ENCODE measurements around the gene SORBS1. TPM values are rescaled to one million over a fixed set of nuclear protein-coding genes. Genes with fewer than 3 reads are reported as not detected.

SORBS1 gene
- total and polyA plus RNA-seq, 12 donors: 140 to 1,253 (median 1,042) TPM

GRCh38 chr10:95374597-95375209 is 186.5 kb downstream of the SORBS1 start:
- H3K9me3 ChIP-seq: no peaks in the 10 kb centered on the region
- H3K27ac ChIP-seq: peak overlapping the region in 5 of 10 donors; percentile 4 to 72 (median 17)
- DNase-seq (peak; percentile 69 to 86), ATAC-seq (peak; percentile 78 to 93 (median 88))
- peaks cover 19 to 61% (median 31%) of the 10 kb centered on the region in 9 donors for H3K4me1 ChIP-seq
- no peaks in the 10 kb centered on the region for H3K27me3 ChIP-seq
- TF ChIP-seq CTCF (IDR thresholded peaks at IDR 0.05): peak; percentile 93 to 97 (median 95)
- intact Hi-C loops (cut with DNase I): loop anchor here in 9 of 10 donors (1.0 to 10.0 kb wide), 8 partner anchors 43 to 228 kb away; no protein-coding TSS in a partner anchor
- 10% methylated on average over 5 of the region's 5 CpGs for WGBS, 2 donors
- peaks cover 0 to 88% (median 21%) of the 10 kb centered on the region in 9 donors for H3K36me3 ChIP-seq
- no peak overlapping the region for H3K4me3 ChIP-seq

GRCh38 chr10:95373660-95374059 is 187.5 kb downstream of the SORBS1 start:
- DNase-seq (no peak), ATAC-seq (no peak)
- no peaks in the 10 kb centered on the region for H3K9me3 ChIP-seq
- H3K27ac ChIP-seq: no peak overlapping the region
- no peak for TF ChIP-seq CTCF (IDR thresholded peaks at IDR 0.05)
- no peak overlapping the region for H3K4me3 ChIP-seq
- peaks cover 0 to 86% (median 16%) of the 10 kb centered on the region in 9 donors for H3K36me3 ChIP-seq
- H3K27me3 ChIP-seq: no peaks in the 10 kb centered on the region
- peaks cover 19 to 58% (median 31%) of the 10 kb centered on the region in 9 donors for H3K4me1 ChIP-seq
- intact Hi-C loops (cut with DNase I): loop anchor here in 8 of 10 donors (1.0 to 10.0 kb wide), 5 partner anchors 51 to 229 kb away; no protein-coding TSS in a partner anchor

GRCh38 chr10:95364342-95364741 is 196.8 kb downstream of the SORBS1 start:
- H3K27ac ChIP-seq: peak overlapping the region in 1 of 10 donors; percentile 25
- no peak for TF ChIP-seq CTCF (IDR thresholded peaks at IDR 0.05)
- peaks cover 0 to 66% (median 3%) of the 10 kb centered on the region in 9 donors for H3K36me3 ChIP-seq
- ATAC-seq: no peak
- H3K4me3 ChIP-seq: no peak overlapping the region
- DNase-seq: no peak
- WGBS, 2 donors: 67 to 73% methylated on average over 6 of the region's 6 CpGs
- peaks cover 0 to 48% (median 33%) of the 10 kb centered on the region in 9 donors for H3K4me1 ChIP-seq
- no peaks in the 10 kb centered on the region for H3K9me3 ChIP-seq
- intact Hi-C loops (cut with DNase I): loop anchor here in 6 of 10 donors (2.0 to 10.0 kb wide), 7 partner anchors 117 to 232 kb away; no protein-coding TSS in a partner anchor
- H3K27me3 ChIP-seq: no peaks in the 10 kb centered on the region

- peaks cover 0 to 67% (median 3%) of the 10 kb centered on the region in 9 donors for H3K36me3 ChIP-seq
- intact Hi-C loops (cut with DNase I): loop anchor here in 8 of 10 donors (1.0 to 10.0 kb wide), 9 partner anchors 116 to 231 kb away; no protein-coding TSS in a partner anchor
- WGBS, 2 donors: 2 to 5% methylated on average over 2 of the region's 2 CpGs
- no peak overlapping the region for H3K4me3 ChIP-seq
- peak in 5 of 8 donors; percentile 25 to 60 (median 45) for ATAC-seq
- H3K27me3 ChIP-seq: no peaks in the 10 kb centered on the region
- H3K4me1 ChIP-seq: peaks cover 0 to 52% (median 33%) of the 10 kb centered on the region in 9 donors
- H3K27ac ChIP-seq: peak overlapping the region in 2 of 10 donors; percentile 8 to 75
- TF ChIP-seq CTCF (IDR thresholded peaks at IDR 0.05): peak; percentile 79 to 98 (median 92)
- no peaks in the 10 kb centered on the region for H3K9me3 ChIP-seq
- DNase-seq: peak in 1 of 2 donors; percentile 60
Measured at GRCh38 chr10:95363303-95363912, 197.8 kb downstream of the SORBS1 start.
